ENCODE data around the gene PRUNE1. TPM values are rescaled to one million over a fixed set of nuclear protein-coding genes. Genes with fewer than 3 reads are reported as not detected.

The PRUNE1 gene
- total RNA-seq, 2 donors from 2014 or later: 15.8 to 19.4 TPM

GRCh38 chr1:151060007-151060656 is 51.9 kb downstream of the PRUNE1 start, which contains the start of gene MLLT11:
TSS of gene MLLT11 (plus strand) at chr1:151060397. CDS start at chr1:151067225, 6,828 bp downstream.
- DNase-seq (peak in 2 of 4 donors; percentile 16 to 31), ATAC-seq (peak; percentile 22)
- H3K27ac ChIP-seq: peak within 1 kb of the TSS; percentile 79 to 97 (median 89)
- intact Hi-C loops (cut with DNase I): no loop called here
- no peaks in the 10 kb centered on the region for H3K9me3 ChIP-seq
- H3K4me3 ChIP-seq: peak within 1 kb of the TSS; percentile 29 to 97
- no peaks in the 10 kb centered on the region for H3K27me3 ChIP-seq
- no peak for TF ChIP-seq CTCF (IDR thresholded peaks at IDR 0.05)
- TF ChIP-seq POLR2A (IDR thresholded peaks at IDR 0.05): no peak
- peaks cover 35% of the 10 kb centered on the region for H3K4me1 ChIP-seq
- 9 to 15% methylated on average over 13 to 15 of the region's 15 CpGs for WGBS, 2 donors
- peaks cover 0 to 4% of the 10 kb centered on the region in 2 donors for H3K36me3 ChIP-seq (replicated peaks in 1 of 2; ENCODE audit: insufficient read depth in 1 of 2, low read depth in 2 of 2)

- intact Hi-C loops (cut with DNase I): no loop called here
- ATAC-seq (no peak), DNase-seq (no peak)
- no peaks in the 10 kb centered on the region for H3K27me3 ChIP-seq
- no peaks in the 10 kb centered on the region for H3K36me3 ChIP-seq (replicated peaks in 1 of 2; ENCODE audit: insufficient read depth in 1 of 2, low read depth in 2 of 2)
- peak overlapping the region in 1 of 4 donors; percentile 97 for H3K27ac ChIP-seq
- H3K9me3 ChIP-seq: no peaks in the 10 kb centered on the region
- H3K4me3 ChIP-seq: no peak overlapping the region
- WGBS, 2 donors: 65 to 71% methylated on average over 4 of the region's 4 CpGs
- peaks cover 34% of the 10 kb centered on the region for H3K4me1 ChIP-seq
- TF ChIP-seq POLR2A (IDR thresholded peaks at IDR 0.05) (no peak), CTCF (IDR thresholded peaks at IDR 0.05) (no peak)
Measured at GRCh38 chr1:151060657-151061421, 52.6 kb downstream of the PRUNE1 start.

- H3K36me3 ChIP-seq (replicated peaks in 1 of 2; ENCODE audit: insufficient read depth in 1 of 2, low read depth in 2 of 2): no peaks in the 10 kb centered on the region
- H3K27ac ChIP-seq: no peak overlapping the region
- no peak for TF ChIP-seq POLR2A (IDR thresholded peaks at IDR 0.05)
- TF ChIP-seq CTCF (IDR thresholded peaks at IDR 0.05): no peak
- no peaks in the 10 kb centered on the region for H3K9me3 ChIP-seq
- no peak overlapping the region for H3K4me3 ChIP-seq
- no peaks in the 10 kb centered on the region for H3K27me3 ChIP-seq
- WGBS, 2 donors: 84 to 87% methylated on average over 2 of the region's 2 CpGs
- intact Hi-C loops (cut with DNase I): no loop called here
- no peak for DNase-seq
- no peak for ATAC-seq
- peaks cover 26% of the 10 kb centered on the region for H3K4me1 ChIP-seq
Measured at GRCh38 chr1:151061704-151062103, 53.5 kb downstream of the PRUNE1 start.

- Histone ChIP-seq H3K27ac (no peak overlapping the region), H3K4me3 (no peak overlapping the region), H3K36me3 (replicated peaks in 1 of 2; ENCODE audit: insufficient read depth in 1 of 2, low read depth in 2 of 2) (no peaks in the 10 kb centered on the region), H3K27me3 (no peaks in the 10 kb centered on the region), H3K9me3 (no peaks in the 10 kb centered on the region), H3K4me1 (peaks cover 14% of the 10 kb centered on the region)
- TF ChIP-seq POLR2A (IDR thresholded peaks at IDR 0.05) (no peak), CTCF (IDR thresholded peaks at IDR 0.05) (no peak)
- no peak for ATAC-seq
- no peak for DNase-seq
- intact Hi-C loops (cut with DNase I): no loop called here
- WGBS, 2 donors: 62 to 67% methylated on average over 3 of the region's 3 CpGs
Measured at GRCh38 chr1:151062741-151063371, 54.6 kb downstream of the PRUNE1 start.

Data from body of pancreas (tissue), 4 donors.